ENCODE results near the gene RPS5. TPM values are rescaled to one million over a fixed set of nuclear protein-coding genes. Genes with fewer than 3 reads are reported as not detected.

Gene RPS5
- total and polyA plus RNA-seq, 4 donors = 609 to 1,636 (median 1,064) TPM

GRCh38 chr19:58355215-58355796 is 31.8 kb upstream of the RPS5 start:
- no peaks in the 10 kb centered on the region for H3K36me3 ChIP-seq (ENCODE audit: control insufficient read depth in 1 of 2, insufficient read depth in 2 of 2, low read length in 1 of 2)
- H3K4me1 ChIP-seq (ENCODE audit: control insufficient read depth in 1 of 2, insufficient read depth in 2 of 2, low read length in 2 of 2) = no peaks in the 10 kb centered on the region
- 94 to 96% methylated on average over 10 of the region's 10 CpGs for WGBS, 2 donors
- H3K27me3 ChIP-seq (ENCODE audit: control insufficient read depth in 1 of 2, insufficient read depth in 2 of 2, low read length in 1 of 2) = no peaks in the 10 kb centered on the region
- no peak for DNase-seq
- no peaks in the 10 kb centered on the region for H3K9me3 ChIP-seq (ENCODE audit: control insufficient read depth, low read length)
- intact Hi-C loops (cut with DNase I) = no loop called here
- ATAC-seq (ENCODE audit: low FRiP score) = no peak
- no peak overlapping the region for H3K27ac ChIP-seq (ENCODE audit: low read depth in 1 of 2, low read length in 2 of 2)
- H3K4me3 ChIP-seq (ENCODE audit: low read length in 2 of 2) = no peak overlapping the region

- no peak for DNase-seq
- no peaks in the 10 kb centered on the region for H3K27me3 ChIP-seq (ENCODE audit: control insufficient read depth in 1 of 2, insufficient read depth in 2 of 2, low read length in 1 of 2)
Measured at GRCh38 chr19:58355908-58356765, 30.9 kb upstream of the RPS5 start.

GRCh38 chr19:58356766-58357480 is 30.1 kb upstream of the RPS5 start:
- WGBS, 2 donors = 16 to 27% methylated on average over 72 to 75 of the region's 75 CpGs
- Histone ChIP-seq H3K4me3 (ENCODE audit: low read length in 2 of 2) (no peak overlapping the region), H3K27ac (ENCODE audit: low read depth in 1 of 2, low read length in 2 of 2) (no peak overlapping the region), H3K4me1 (ENCODE audit: control insufficient read depth in 1 of 2, insufficient read depth in 2 of 2, low read length in 2 of 2) (no peaks in the 10 kb centered on the region), H3K27me3 (ENCODE audit: control insufficient read depth in 1 of 2, insufficient read depth in 2 of 2, low read length in 1 of 2) (no peaks in the 10 kb centered on the region), H3K9me3 (ENCODE audit: control insufficient read depth, low read length) (no peaks in the 10 kb centered on the region), H3K36me3 (ENCODE audit: control insufficient read depth in 1 of 2, insufficient read depth in 2 of 2, low read length in 1 of 2) (no peaks in the 10 kb centered on the region)
- ATAC-seq (ENCODE audit: low FRiP score) (no peak), DNase-seq (no peak)
- intact Hi-C loops (cut with DNase I) = no loop called here

More at GRCh38 chr19:58355908-58356765, 30.9 kb upstream of the RPS5 start:
- intact Hi-C loops (cut with DNase I) = no loop called here
- WGBS, 2 donors = 8 to 16% methylated on average over 91 to 94 of the region's 94 CpGs
- Histone ChIP-seq H3K9me3 (ENCODE audit: control insufficient read depth, low read length) (no peaks in the 10 kb centered on the region), H3K4me1 (ENCODE audit: control insufficient read depth in 1 of 2, insufficient read depth in 2 of 2, low read length in 2 of 2) (no peaks in the 10 kb centered on the region), H3K36me3 (ENCODE audit: control insufficient read depth in 1 of 2, insufficient read depth in 2 of 2, low read length in 1 of 2) (no peaks in the 10 kb centered on the region), H3K27ac (ENCODE audit: low read depth in 1 of 2, low read length in 2 of 2) (no peak overlapping the region), H3K4me3 (ENCODE audit: low read length in 2 of 2) (no peak overlapping the region)
- peak; percentile 33 for ATAC-seq (ENCODE audit: low FRiP score)

GRCh38 chr19:58357481-58358145 is 29.5 kb upstream of the RPS5 start:
- ATAC-seq (ENCODE audit: low FRiP score) = no peak
- H3K4me3 ChIP-seq (ENCODE audit: low read length in 2 of 2) = no peak overlapping the region
- H3K27me3 ChIP-seq (ENCODE audit: control insufficient read depth in 1 of 2, insufficient read depth in 2 of 2, low read length in 1 of 2) = no peaks in the 10 kb centered on the region
- intact Hi-C loops (cut with DNase I) = no loop called here
- H3K9me3 ChIP-seq (ENCODE audit: control insufficient read depth, low read length) = no peaks in the 10 kb centered on the region
- H3K4me1 ChIP-seq (ENCODE audit: control insufficient read depth in 1 of 2, insufficient read depth in 2 of 2, low read length in 2 of 2) = no peaks in the 10 kb centered on the region
- H3K36me3 ChIP-seq (ENCODE audit: control insufficient read depth in 1 of 2, insufficient read depth in 2 of 2, low read length in 1 of 2) = no peaks in the 10 kb centered on the region
- 68 to 75% methylated on average over 19 of the region's 19 CpGs for WGBS, 2 donors
- no peak overlapping the region for H3K27ac ChIP-seq (ENCODE audit: low read depth in 1 of 2, low read length in 2 of 2)
- DNase-seq = peak in 1 of 2 donors; percentile 15

- DNase-seq (peak; percentile 75 to 85), ATAC-seq (ENCODE audit: low FRiP score) (peak; percentile 20)
- Histone ChIP-seq H3K4me3 (ENCODE audit: low read length in 2 of 2) (peak overlapping the region; percentile 42 to 67), H3K9me3 (ENCODE audit: control insufficient read depth, low read length) (no peaks in the 10 kb centered on the region), H3K36me3 (ENCODE audit: control insufficient read depth in 1 of 2, insufficient read depth in 2 of 2, low read length in 1 of 2) (no peaks in the 10 kb centered on the region), H3K27ac (ENCODE audit: low read depth in 1 of 2, low read length in 2 of 2) (peak overlapping the region in 1 of 2 donors; percentile 84), H3K4me1 (ENCODE audit: control insufficient read depth in 1 of 2, insufficient read depth in 2 of 2, low read length in 2 of 2) (no peaks in the 10 kb centered on the region), H3K27me3 (ENCODE audit: control insufficient read depth in 1 of 2, insufficient read depth in 2 of 2, low read length in 1 of 2) (no peaks in the 10 kb centered on the region)
- intact Hi-C loops (cut with DNase I) = loop anchor here (5.0 kb wide), 1 partner anchor 35 kb away; the partner anchor contains the start of gene ZSCAN22 (in 2 of the 2)
- WGBS, 2 donors = 2 to 3% methylated on average over 28 of the region's 28 CpGs
Measured at GRCh38 chr19:58361900-58362271, 25.2 kb upstream of the RPS5 start.

- peak within 1 kb of the TSS; percentile 42 to 67 for H3K4me3 ChIP-seq (ENCODE audit: low read length in 2 of 2)
- intact Hi-C loops (cut with DNase I) = loop anchor here (5.0 kb wide), 1 partner anchor 35 kb away; the partner anchor contains the start of gene ZSCAN22 (in 2 of the 2)
- no peaks in the 10 kb centered on the region for H3K9me3 ChIP-seq (ENCODE audit: control insufficient read depth, low read length)
- WGBS, 2 donors = 0% methylated on average over 60 to 74 of the region's 74 CpGs
- no peaks in the 10 kb centered on the region for H3K36me3 ChIP-seq (ENCODE audit: control insufficient read depth in 1 of 2, insufficient read depth in 2 of 2, low read length in 1 of 2)
- H3K27me3 ChIP-seq (ENCODE audit: control insufficient read depth in 1 of 2, insufficient read depth in 2 of 2, low read length in 1 of 2) = no peaks in the 10 kb centered on the region
- peak; percentile 98 to 99 for DNase-seq
- ATAC-seq (ENCODE audit: low FRiP score) = peak; percentile 97
- H3K4me1 ChIP-seq (ENCODE audit: control insufficient read depth in 1 of 2, insufficient read depth in 2 of 2, low read length in 2 of 2) = no peaks in the 10 kb centered on the region
- peak within 1 kb of the TSS in 1 of 2 donors; percentile 84 for H3K27ac ChIP-seq (ENCODE audit: low read depth in 1 of 2, low read length in 2 of 2)
Measured at GRCh38 chr19:58362272-58362994, 24.6 kb upstream of the RPS5 start, which contains the start of gene ZNF497. Gene ZNF497 (minus strand): TSS chr19:58362751. CDS start chr19:58357635, 5,116 bp downstream.

GRCh38 chr19:58364146-58364545 is 22.9 kb upstream of the RPS5 start:
- no peaks in the 10 kb centered on the region for H3K4me1 ChIP-seq (ENCODE audit: control insufficient read depth in 1 of 2, insufficient read depth in 2 of 2, low read length in 2 of 2)
- WGBS, 2 donors = 85 to 86% methylated on average over 5 of the region's 5 CpGs
- no peaks in the 10 kb centered on the region for H3K27me3 ChIP-seq (ENCODE audit: control insufficient read depth in 1 of 2, insufficient read depth in 2 of 2, low read length in 1 of 2)
- no peaks in the 10 kb centered on the region for H3K9me3 ChIP-seq (ENCODE audit: control insufficient read depth, low read length)
- intact Hi-C loops (cut with DNase I) = loop anchor here (5.0 kb wide), 1 partner anchor 37 kb away; the partner anchor contains the start of gene ZSCAN22 (in 2 of the 2)
- no peaks in the 10 kb centered on the region for H3K36me3 ChIP-seq (ENCODE audit: control insufficient read depth in 1 of 2, insufficient read depth in 2 of 2, low read length in 1 of 2)
- ATAC-seq (ENCODE audit: low FRiP score) = no peak
- peak in 1 of 2 donors; percentile 20 for DNase-seq
- no peak overlapping the region for H3K4me3 ChIP-seq (ENCODE audit: low read length in 2 of 2)
- no peak overlapping the region for H3K27ac ChIP-seq (ENCODE audit: low read depth in 1 of 2, low read length in 2 of 2)
